Measurements from ENCODE around the gene POLD4. TPM values are rescaled to one million over a fixed set of nuclear protein-coding genes. Genes with fewer than 3 reads are reported as not detected.

Gene POLD4
- total and polyA plus RNA-seq, 4 donors: 18.8 to 246 (median 86.0) TPM

- DNase-seq (ENCODE audit: low spot score): no peak
- peak overlapping the region; percentile 75 to 95 (median 89) for H3K4me3 ChIP-seq (ENCODE audit: low read depth in 1 of 3, low read length in 3 of 3)
- peaks cover 11 to 33% (median 19%) of the 10 kb centered on the region in 4 donors for H3K4me1 ChIP-seq (ENCODE audit: control insufficient read depth in 4 of 4, insufficient read depth in 4 of 4, low read length in 3 of 4)
These were observed 47.7 kb upstream of the POLD4 start for GRCh38 chr11:67400942-67401494.

More at GRCh38 chr11:67400942-67401494, 47.7 kb upstream of the POLD4 start:
- H3K9me3 ChIP-seq (ENCODE audit: control insufficient read depth in 4 of 4, low read length in 3 of 4): no peaks in the 10 kb centered on the region
- peak overlapping the region; percentile 86 to 87 for H3K9ac ChIP-seq (ENCODE audit: low read depth in 1 of 2, low read length in 2 of 2)
- peaks cover 12 to 30% (median 22%) of the 10 kb centered on the region in 4 donors for H3K36me3 ChIP-seq (ENCODE audit: control insufficient read depth in 4 of 4, insufficient read depth in 3 of 4, low read depth in 1 of 4, low read length in 3 of 4)
- H3K27me3 ChIP-seq (ENCODE audit: control insufficient read depth in 4 of 4, insufficient read depth in 4 of 4, low read length in 3 of 4): no peaks in the 10 kb centered on the region
- peak overlapping the region; percentile 89 to 90 for H3K27ac ChIP-seq (ENCODE audit: low read depth in 1 of 2, low read length in 2 of 2)
- TF ChIP-seq CTCF (IDR thresholded peaks at IDR 0.05; ENCODE audit: low read depth, low read length, missing input control) (no peak), REST (IDR thresholded peaks at IDR 0.05) (no peak), YY1 (IDR thresholded peaks at IDR 0.05) (no peak), TAF1 (conservative IDR thresholded peaks at IDR 0.05) (no peak), SP1 (IDR thresholded peaks at IDR 0.05) (no peak), NR2F2 (IDR thresholded peaks at IDR 0.05) (no peak), FOXA2 (IDR thresholded peaks at IDR 0.05) (no peak), ZBTB33 (IDR thresholded peaks at IDR 0.05) (no peak), HNF4G (IDR thresholded peaks at IDR 0.05) (no peak)
- 4% methylated on average over 27 of the region's 27 CpGs for WGBS
